GM21528 (cell line): ENCODE measurements around the gene CREB5.

Experiments
- ATAC-seq: cut with Tn5 transposase; IDR thresholded peaks from one replicate; pipeline ENCODE4 v1.9.1; 2021; ENCODE audit warnings: mild to moderate bottlenecking, moderate library complexity; ENCODE audit not compliant: unreplicated experiment, low FRiP score

CREB5 gene

DNA sequence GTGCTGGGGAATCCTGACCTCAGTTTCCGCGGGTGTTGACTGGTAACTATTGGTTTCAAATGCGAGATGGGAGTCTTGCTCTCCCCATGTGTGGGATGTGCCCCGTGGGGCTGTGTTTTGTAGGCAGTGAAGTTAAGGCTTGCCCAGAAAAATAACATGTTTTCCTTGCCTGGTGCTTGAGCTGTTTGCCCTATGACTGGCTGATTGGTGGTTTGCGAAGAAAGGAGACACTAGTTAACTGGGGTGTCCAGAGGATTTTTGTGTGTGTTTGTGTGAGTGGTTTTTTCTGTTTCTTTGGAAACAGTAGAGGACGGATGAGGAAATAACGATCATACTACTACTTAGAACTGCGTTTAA is 61.9 kb downstream of the CREB5 start:
- no peak for ATAC-seq

DNA sequence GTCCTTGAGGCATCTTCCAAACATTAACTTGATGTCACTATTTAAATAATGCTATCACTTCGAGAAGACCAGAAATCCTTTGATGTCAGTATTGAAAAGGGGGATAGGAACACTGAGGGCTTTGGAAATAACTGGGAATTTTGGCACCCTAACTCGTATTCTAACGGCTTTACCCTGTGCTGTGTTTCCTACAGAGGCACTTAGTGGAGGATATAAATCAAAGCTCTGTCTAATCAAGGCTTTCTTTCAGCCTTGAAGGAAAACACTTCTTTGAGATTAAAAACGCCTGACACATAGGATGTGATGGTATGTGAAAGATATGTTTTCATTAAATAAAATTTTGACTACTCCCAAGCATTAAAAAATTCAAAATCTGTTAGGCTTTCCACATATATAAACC is 62.3 kb downstream of the CREB5 start:
- ATAC-seq: no peak

DNA sequence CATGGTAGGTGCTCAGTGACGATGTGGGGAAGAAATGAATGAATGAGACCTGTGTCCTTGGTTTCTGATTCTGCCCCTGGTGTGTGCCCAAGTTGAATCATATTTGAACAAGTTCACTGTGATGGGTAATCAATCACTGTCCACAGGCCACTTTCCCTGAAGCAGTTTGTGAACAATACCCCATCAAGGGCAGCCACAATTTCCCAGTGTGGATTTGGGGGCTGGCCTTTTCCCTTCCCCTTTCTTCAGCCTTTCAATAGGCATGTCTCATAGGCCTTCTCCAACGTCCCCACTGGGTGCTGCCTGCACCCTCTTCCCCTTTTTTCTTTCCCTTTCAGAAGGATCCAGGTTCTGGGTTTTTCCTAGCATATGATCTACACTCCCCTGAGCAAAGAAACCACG is 64.7 kb downstream of the CREB5 start:
- no peak for ATAC-seq

DNA sequence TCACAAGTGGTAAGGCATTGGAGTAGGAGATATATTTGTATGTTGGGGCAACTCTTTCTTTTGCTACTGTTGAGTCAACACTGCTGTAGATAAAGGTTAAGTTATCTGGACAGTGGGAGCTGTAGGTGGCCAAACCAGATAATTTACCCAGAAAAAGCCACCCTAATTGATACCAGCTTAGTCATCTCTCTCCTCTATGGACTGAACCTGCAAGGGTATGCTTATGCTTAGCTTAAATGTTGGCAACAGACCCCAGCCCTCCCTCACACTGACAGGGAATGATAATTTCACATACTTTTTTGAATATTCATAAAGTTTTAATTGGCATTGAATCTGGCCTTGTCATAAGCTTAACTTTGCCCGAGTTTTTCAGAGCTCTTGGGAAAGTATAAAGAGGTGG is 66.3 kb downstream of the CREB5 start:
- no peak for ATAC-seq

DNA sequence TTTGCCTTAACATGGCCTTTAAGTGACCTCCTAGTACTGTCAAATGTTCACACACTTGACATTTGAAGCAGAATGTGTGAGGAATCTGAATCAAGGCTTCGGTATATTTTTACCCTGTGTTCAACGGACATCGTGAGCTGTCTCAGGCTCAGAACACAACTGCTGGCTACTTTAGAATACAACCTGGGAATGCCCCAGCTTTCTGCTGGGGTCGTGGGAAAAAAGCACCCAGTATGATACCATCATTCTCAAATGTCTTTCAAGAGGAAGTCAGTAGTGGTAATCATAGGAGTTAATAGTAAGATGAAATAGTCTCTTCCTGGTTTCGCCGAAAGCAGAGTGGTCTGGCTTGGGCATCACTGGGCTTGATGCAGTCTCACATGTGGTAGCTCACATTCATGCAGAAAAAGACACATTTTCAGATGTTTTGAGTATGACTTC is 67.2 kb downstream of the CREB5 start:
- peak; percentile 76 for ATAC-seq

DNA sequence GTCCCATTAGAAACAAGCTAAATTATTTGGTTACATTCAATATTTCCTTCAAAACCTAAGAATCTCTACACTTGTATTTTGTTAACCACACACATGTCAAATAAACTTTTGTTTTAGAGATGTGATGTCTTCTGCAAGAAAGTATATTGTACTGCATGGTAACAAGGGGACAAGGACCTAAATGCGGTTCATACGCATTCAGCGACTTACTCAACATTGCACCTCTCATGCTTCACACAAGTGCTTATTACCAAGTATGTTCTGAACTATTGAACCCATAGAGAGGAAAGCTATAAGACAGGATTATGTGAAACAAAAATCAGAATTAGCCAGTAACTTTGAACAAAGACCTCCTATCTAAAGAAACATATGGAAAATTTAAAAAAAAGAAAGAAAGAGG is 68.3 kb downstream of the CREB5 start:
- no peak for ATAC-seq

DNA sequence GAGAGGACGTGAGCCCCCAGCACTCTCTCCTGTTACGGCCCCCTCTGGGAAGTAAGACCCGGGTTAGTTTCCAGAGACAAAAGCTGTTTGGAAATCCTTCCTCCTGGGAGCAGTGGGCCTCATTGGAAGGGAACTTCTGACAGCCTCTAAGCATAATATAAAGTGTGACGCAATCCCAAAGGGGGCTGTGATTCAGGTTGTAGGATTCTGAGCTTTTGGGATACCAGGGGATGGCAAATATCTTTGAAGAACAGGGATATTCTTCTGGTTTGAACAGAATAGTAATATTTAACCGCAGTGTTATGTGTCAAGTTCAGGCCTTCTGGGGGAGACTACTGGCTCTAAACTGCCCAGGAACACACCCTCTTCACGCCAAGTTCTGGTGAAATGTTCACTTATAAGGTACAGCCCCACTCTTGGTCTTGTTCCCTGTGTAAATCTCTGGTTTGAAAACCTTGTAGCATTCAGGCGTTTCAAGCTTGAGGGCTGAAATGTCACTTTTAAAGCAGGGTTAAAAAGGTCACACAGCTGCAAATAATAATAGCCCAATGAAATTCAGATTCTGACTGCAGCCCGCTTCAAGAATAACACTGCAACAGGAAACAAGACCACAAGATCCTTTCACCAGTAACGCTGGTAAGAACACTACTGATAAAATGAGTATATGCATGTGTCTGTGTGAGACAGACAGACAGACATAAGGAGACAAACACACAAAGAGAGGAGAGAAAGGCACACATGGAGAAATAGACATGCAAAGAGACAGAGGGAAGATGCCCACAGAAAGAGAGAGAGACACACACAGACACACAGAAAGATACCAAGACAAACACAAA is 69.0 kb downstream of the CREB5 start:
- ATAC-seq: peak; percentile 78

DNA sequence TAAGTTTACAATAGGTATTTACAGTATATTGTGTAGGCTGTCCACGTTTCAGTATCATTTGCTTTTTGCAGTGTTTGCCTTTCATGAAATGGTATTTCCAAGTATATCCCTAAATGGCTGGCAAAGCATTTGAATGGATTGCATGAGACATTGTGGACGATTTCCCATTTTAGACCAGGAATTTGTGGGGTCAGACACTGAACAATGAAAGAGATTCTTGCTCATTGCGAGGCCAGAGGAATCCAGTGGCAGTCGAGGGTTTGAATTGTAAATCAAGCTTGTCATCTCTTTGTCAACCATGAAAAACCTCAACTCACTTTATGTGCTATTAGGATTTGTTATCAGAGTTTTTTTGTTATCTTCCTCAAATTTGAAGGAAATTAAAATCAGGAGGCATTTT is 70.8 kb downstream of the CREB5 start:
- no peak for ATAC-seq

DNA sequence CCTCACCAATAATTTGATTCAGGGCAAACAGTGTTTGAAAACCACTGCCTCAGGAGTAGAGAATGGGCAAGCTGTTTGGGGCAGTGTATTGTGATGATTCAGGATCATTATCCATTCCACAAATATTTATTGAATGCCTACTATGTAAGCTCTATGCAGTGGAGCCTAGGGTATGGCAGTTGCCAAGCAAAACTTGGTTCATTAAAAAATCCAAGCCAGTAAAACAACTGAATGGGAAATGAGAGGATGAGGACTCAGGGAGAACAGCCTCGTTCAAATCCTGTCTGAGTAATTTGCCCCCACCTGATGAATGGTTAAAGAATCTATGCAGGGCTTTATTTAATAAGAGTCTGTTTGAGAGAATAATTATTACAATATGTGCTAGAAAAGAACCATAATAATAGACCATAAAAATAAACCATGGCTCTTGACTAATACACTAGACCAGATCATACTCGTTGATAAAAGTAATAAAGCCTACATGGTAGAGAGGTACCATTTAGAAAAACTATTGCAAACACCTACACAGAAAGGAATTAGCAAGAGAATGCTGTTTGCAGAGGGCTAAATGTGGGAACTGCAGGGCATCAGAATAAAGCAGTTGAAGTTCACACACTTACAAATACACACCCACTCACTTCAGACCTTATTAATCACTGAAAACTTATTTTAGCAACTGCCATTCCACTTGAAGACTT is 71.7 kb downstream of the CREB5 start:
- no peak for ATAC-seq

DNA sequence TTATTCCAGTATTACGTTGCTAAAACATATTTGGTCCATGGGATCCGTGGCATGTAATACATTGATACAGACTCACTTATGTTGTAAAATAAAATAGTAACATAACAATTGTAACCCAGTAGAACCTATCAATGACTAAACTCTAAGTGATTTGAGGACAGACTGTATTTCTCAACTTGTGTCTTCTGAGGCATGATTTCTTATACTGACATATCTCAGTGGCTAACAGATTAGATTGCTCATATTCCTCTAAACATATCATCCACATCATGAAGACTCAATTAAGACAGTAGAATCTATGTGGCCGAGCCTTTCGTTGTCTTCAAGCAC is 72.3 kb downstream of the CREB5 start:
- ATAC-seq: no peak

DNA sequence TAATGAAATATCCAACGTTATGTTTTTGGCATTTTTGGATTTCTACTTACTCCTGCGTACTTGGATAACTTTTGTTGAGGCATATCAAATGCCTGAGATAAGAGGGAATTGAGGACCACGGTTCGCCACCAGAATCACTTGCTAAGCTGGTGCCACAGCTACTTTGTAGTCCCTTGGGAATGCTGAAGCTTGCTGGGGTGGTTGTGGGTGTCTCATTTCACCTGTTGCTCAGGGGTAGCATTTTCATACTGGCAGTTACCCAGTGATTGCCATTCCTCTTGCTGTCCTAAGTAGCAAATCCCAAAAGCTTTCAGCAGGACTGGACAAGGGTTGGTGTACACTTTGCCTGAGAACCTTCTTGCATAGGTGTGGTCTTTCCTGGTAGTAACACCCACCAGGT is 75.2 kb downstream of the CREB5 start:
- ATAC-seq: no peak

DNA sequence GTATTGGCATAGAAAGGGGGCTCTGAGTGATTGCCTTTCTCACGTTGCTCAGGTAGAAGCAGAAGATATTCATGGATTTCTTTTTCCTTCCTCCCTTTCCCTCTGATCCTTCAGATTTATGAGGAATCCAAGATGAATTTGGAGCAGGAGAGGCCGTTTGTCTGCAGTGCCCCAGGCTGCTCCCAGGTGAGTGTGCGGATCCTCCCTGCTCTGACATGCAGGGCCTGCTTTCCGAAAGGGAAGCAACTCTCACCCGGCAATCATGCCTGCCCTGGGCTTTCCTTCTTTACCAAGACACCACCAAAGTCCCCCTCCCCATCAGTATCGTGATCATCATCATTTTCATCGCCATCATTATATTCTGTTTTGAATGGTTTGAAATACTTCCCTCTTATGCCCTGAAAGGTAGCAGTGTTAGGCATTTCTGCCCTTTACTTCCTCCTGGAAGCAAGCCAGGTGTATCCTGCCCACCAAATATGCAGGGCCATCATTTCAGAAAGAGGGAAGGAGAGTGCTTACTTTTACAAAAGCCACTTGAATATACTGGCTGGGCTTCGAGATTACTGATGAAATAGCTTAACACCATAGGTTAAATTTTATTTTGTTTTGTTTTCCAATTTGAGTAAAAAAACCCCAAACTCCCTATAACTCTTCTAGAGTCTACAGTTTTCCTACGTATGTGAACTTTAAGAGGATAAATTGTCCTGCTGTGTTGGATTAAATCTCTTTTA is 75.9 kb downstream of the CREB5 start:
- no peak for ATAC-seq

DNA sequence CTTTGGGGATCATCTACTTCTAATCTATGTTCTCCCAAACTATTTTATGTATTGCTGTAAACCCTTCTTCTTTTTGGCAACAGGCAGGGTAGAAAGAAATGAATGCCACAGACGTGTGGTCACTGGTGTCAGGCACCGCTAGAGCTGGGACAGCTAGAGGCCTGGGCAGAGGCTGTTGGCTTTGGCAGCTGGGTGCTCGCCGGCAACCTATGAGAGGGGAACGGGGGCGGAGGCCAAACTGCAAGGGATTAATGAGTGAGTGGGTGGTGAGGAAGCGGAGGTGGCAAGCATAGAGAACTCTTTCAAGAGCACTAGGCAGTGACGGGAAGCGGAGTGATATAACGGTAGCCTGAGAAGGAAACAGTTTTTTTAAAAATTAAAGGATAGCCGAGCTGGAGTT is 78.5 kb downstream of the CREB5 start:
- ATAC-seq: no peak

DNA sequence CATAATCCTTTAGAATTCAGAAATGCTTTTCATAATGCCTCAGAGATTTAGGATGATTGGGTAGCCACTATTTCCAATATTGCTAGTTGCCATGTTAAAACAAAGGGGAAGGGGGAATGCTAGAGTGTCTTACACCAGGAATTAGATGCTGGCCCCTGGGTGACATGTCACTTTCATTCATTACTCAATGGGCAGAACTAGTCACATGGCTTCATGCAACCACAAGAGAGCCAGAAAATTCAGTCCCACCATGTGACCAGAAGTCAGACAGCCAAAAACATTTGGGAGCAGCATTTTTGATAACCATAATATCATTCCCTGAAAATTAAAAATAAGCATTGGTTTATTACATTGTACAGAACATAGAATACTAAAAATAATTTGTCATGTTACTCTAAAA is 81.2 kb downstream of the CREB5 start:
- no peak for ATAC-seq

DNA sequence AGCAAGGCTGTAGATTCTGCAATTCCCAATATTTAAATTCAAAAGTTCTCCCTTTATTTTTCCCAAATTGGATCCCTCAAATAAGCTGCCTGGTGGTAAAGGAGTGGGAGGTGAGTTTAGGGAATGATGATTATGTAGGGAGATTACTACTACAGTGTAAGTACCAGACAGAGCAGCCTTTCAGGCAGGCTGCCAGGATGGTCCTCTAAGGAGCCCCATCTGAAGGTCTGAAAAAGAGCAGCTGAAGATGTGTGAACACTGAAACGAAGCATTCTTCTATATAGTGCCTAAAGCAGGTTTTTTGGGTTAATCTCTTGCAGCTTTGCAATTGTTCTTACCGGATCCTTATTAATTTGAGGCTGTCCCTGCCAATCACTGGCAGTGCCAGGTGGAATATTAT is 84.7 kb downstream of the CREB5 start:
- ATAC-seq: no peak

DNA sequence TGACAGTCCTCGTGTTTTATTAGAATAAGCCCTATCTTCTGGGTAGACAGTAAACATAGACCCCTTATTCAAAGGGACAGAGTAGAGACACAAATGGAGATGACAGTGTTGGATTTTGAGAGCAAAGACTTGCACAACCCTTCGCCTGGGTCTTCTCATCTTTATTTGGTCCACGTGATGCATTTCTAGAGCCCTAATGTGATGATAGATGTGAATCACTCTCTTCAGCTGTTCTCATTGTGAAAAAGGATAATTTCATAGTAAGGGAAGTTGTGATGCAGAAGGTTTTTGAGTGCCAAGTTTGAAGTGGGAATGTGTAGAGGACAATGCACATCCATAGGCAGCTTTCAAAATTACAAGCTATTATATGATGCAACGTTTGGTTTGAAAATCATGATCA is 86.3 kb downstream of the CREB5 start:
- ATAC-seq: no peak

DNA sequence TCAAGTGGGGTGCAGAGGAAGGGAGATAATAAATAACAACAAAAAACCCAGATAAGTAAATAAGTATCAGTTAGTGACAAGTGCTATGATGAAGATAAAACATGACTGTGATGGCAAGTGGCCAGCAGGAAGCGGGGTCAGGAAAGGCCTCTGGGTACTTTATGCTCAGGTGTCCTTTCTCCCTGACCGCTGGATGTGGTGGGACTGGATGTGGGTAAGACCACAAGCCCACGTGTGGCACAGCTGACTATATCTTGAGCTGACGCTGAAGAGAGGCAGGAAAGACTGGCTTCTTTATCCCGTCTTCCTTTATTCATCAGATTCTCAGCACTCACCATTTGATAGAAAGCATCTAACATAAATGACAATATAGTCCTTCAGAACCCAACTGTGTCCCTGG is 87.8 kb downstream of the CREB5 start:
- no peak for ATAC-seq

DNA sequence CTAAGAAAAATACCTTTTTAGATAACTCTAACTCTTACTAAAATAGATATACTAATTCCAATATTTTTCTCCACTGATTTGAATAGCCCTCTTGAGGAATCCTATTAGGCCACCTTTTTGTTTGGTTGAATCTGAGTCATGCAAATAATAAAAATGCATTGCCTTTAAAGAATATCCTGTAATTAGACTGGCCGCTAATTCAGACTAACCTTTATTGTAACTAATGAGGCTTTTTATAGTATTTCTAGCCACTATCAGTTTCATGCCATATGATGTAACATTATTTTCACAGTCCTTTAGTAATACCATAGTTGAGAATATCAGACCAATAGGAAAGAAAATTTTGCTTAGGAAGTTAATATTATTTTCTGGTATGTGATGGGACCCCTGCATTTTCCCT is 90.1 kb downstream of the CREB5 start:
- no peak for ATAC-seq

DNA sequence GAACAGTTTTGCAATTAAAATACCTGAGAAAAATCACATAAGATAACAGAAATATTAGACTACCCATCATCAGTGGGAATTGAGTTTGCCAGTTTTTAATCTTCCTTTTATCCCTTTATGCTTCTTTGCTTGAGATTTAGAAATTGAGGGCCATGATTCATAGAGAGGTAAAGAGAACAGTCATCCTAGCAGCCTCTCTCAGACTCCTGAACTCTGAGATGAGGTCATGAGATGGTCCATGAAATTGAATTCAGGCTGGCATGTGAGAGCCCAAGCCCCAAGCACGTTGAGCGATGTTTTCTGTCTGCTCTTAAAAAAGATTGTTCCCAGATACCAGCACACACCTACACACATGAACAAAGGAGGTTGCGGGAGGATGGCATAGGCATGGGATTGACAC is 91.1 kb downstream of the CREB5 start:
- ATAC-seq: no peak

DNA sequence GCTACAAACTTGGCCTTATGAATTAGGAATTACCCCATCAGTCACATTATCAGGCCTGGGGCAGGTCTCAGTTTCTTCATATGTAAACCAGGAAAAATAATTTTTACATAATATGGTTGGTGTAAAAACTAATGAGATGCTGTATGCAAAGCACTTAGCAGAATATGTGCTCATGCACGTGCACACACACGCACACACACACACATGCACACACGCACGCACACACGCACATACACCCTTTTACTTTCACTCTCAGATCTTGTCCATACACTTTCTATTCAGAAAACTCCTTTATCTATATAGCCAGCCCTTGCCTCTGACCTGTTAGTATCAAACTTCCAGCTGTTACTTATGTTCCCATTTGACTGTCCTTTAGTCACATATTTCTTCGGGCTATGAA is 92.7 kb downstream of the CREB5 start:
- no peak for ATAC-seq

DNA sequence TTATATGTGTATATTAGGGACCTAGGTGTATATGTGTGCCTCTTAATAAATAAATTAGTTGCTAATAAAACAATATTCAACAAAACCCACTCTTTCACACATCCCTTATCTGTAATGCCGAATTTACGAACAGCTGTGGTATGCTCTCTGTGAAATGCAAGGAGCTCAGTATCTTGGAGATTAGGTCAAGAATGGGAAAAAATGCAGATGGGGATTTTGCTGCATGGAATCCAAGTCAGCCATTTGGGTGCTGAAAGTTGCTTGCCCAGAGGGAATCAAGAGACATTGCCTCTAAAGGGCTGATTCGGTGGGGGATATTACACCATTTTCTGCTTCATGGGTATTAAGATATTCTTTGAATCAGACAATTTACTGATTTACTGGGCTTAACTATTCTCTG is 93.5 kb downstream of the CREB5 start:
- ATAC-seq: no peak
